MM.1S (cell line): Measurements from ENCODE around the gene DMKN.

Experiments used
- DNase-seq: peaks from one replicate; pipeline ENCODE4 v3.0.0-alpha.2; 2015
- H2AFZ ChIP-seq: fragments of 300-600 bp; sonication (generic); 2 replicates; pipeline ENCODE4 v1.6.0; 2016; ENCODE audit warnings: antibody characterized with exemption, low read length
- H3F3A ChIP-seq: fragments of 300-600 bp; sonication (generic); 2 replicates; pipeline ENCODE4 v1.6.1; 2016; ENCODE audit warnings: mild to moderate bottlenecking, antibody characterized with exemption, low read length, moderate library complexity, mixed read lengths; ENCODE audit not compliant: insufficient read depth
- H3K27ac ChIP-seq: fragments of 300-600 bp; sonication (generic); 2 replicates; pipeline ENCODE4 v1.5.1; 2016; ENCODE audit warnings: mild to moderate bottlenecking, low read length
- H3K27me3 ChIP-seq: fragments of 300-600 bp; sonication (generic); replicated peaks from 2 replicates; pipeline ENCODE4 v1.6.0; 2016; ENCODE audit warnings: low read length; ENCODE audit not compliant: insufficient read depth
- H3K36me3 ChIP-seq: fragments of 300-600 bp; sonication (generic); replicated peaks from 2 replicates; pipeline ENCODE4 v1.6.1; 2016; ENCODE audit warnings: mild to moderate bottlenecking, low read length, mixed read lengths; ENCODE audit not compliant: insufficient read depth
- H3K4me1 ChIP-seq: fragments of 300-600 bp; sonication (generic); 2 replicates; pipeline ENCODE4 v1.6.1; 2016; ENCODE audit warnings: low read length, mixed read lengths
- H3K4me2 ChIP-seq: fragments of 300-600 bp; sonication (generic); 2 replicates; pipeline ENCODE4 v1.6.0; 2016; ENCODE audit warnings: low read depth, low read length
- H3K4me3 ChIP-seq: fragments of 300-600 bp; sonication (generic); 2 replicates; pipeline ENCODE4 v1.5.1; 2016; ENCODE audit warnings: low read length, mixed read lengths
- H3K79me2 ChIP-seq: fragments of 300-600 bp; sonication (generic); 2 replicates; pipeline ENCODE4 v1.6.1; 2016; ENCODE audit warnings: mixed run types, low read length, mixed read lengths
- H3K9ac ChIP-seq: fragments of 300-600 bp; sonication (generic); 2 replicates; pipeline ENCODE4 v1.6.1; 2016; ENCODE audit warnings: low read length, mixed read lengths
- H3K9me2 ChIP-seq: fragments of 300-600 bp; sonication (generic); replicated peaks from 2 replicates; pipeline ENCODE4 v1.6.1; 2016; ENCODE audit warnings: mild to moderate bottlenecking, low read length, mixed read lengths; ENCODE audit not compliant: insufficient read depth
- H3K9me3 ChIP-seq: fragments of 300-600 bp; sonication (generic); replicated peaks from 2 replicates; pipeline ENCODE4 v1.6.1; 2016; ENCODE audit warnings: mild to moderate bottlenecking, low read length, mixed read lengths; ENCODE audit not compliant: insufficient read depth
- H4K20me1 ChIP-seq: fragments of 300-600 bp; sonication (generic); 2 replicates; pipeline ENCODE4 v1.6.1; 2016; ENCODE audit warnings: mild to moderate bottlenecking, low read length, moderate library complexity, mixed read lengths; ENCODE audit not compliant: insufficient read depth
- EZH2 ChIP-seq: fragments of 300-600 bp; sonication (generic); optimal IDR thresholded peaks from 2 replicates; pipeline ENCODE3; 2017; ENCODE audit warnings: low read depth, mild to moderate bottlenecking, antibody characterized with exemption, low read length, mixed read lengths
- EZH2phosphoT487 ChIP-seq: fragments of 300-600 bp; sonication (generic); IDR thresholded peaks from 2 replicates; pipeline ENCODE4 v1.6.1; 2018; ENCODE audit warnings: antibody characterized with exemption, low read length
- TF ChIP-seq, protein P1 (sequence below): fragments of 300-600 bp; sonication (generic); IDR thresholded peaks from 2 replicates; pipeline ENCODE4 v1.5.1; 2016; ENCODE audit warnings: antibody characterized with exemption, low read length, mixed read lengths

DMKN gene

DNA sequence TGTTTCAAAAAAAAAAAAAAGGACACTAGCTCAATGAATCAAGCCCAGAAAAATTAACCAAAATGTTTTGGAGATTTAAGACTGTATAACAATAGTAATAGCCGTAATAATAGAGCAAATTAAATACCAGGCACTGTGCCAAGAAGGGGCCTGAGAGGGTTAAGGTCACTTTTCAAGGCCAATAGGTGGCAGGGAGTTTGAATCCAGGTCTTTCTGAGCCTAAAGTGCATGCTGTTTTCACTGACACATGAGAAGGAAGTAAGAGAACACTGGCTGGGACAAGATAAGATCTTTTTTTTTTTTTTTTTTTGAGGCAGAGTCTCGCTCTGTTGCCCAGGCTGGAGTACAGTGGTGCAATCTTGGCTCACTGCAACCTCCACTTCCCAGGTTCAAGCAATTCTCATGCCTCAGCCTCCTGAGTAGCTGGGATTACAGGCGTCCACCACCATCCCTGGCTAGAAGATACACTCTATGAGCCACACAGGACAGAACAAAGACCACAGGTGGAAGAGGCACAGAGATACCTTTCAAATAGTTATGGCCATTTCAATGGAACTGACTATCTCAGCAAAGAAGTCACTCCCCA is 57.7 kb downstream of the DMKN start:
- peaks cover under 1% of the 10 kb centered on the region; the same call in 1 of the 2 replicates for H3K27me3 ChIP-seq
- H4K20me1 ChIP-seq = no peaks in the 10 kb centered on the region
- H2AFZ ChIP-seq = no peak overlapping the region
- peaks cover 20% of the 10 kb centered on the region for H3F3A ChIP-seq
- H3K27ac ChIP-seq = no peak overlapping the region
- H3K9me3 ChIP-seq = no peaks in the 10 kb centered on the region
- H3K79me2 ChIP-seq = no peaks in the 10 kb centered on the region
- no peaks in the 10 kb centered on the region for H3K9me2 ChIP-seq
- H3K4me2 ChIP-seq = no peak overlapping the region
- H3K4me3 ChIP-seq = no peak overlapping the region
- no peak overlapping the region for H3K9ac ChIP-seq
- peaks cover 37% of the 10 kb centered on the region for H3K4me1 ChIP-seq
- TF ChIP-seq EZH2phosphoT487 (no peak), EZH2 (no peak)
- TF ChIP-seq, protein P1, sequence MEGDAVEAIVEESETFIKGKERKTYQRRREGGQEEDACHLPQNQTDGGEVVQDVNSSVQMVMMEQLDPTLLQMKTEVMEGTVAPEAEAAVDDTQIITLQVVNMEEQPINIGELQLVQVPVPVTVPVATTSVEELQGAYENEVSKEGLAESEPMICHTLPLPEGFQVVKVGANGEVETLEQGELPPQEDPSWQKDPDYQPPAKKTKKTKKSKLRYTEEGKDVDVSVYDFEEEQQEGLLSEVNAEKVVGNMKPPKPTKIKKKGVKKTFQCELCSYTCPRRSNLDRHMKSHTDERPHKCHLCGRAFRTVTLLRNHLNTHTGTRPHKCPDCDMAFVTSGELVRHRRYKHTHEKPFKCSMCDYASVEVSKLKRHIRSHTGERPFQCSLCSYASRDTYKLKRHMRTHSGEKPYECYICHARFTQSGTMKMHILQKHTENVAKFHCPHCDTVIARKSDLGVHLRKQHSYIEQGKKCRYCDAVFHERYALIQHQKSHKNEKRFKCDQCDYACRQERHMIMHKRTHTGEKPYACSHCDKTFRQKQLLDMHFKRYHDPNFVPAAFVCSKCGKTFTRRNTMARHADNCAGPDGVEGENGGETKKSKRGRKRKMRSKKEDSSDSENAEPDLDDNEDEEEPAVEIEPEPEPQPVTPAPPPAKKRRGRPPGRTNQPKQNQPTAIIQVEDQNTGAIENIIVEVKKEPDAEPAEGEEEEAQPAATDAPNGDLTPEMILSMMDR = no peak
- no peaks in the 10 kb centered on the region for H3K36me3 ChIP-seq
- no peak for DNase-seq

DNA sequence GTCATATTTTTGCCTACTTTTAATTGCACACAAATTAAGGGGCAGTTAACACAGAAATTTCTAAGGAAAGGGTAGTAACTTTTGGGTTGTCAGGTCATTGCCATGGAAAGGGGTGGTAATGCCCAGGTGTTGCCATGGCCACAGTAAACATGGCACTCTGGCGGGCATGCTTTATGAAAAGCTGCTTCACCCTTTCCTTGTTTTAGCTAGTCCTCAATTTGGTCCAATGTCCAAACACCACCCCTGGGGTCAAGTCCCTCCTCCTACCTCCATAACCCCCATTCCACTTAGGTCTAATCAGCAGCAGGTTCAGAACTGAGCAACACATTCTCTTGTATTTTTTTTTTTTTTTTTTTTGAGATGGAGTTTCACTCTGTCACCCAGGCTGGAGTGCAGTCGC is 58.8 kb downstream of the DMKN start:
- no peak overlapping the region for H2AFZ ChIP-seq
- H3K27me3 ChIP-seq = peaks cover 11% of the 10 kb centered on the region
- no peaks in the 10 kb centered on the region for H3K9me3 ChIP-seq
- no peaks in the 10 kb centered on the region for H3K9me2 ChIP-seq
- no peaks in the 10 kb centered on the region for H3K36me3 ChIP-seq
- TF ChIP-seq, protein P1 = no peak
- TF ChIP-seq EZH2 (no peak), EZH2phosphoT487 (no peak)
- H3K9ac ChIP-seq = no peak overlapping the region
- no peak overlapping the region for H3K27ac ChIP-seq
- no peaks in the 10 kb centered on the region for H3K79me2 ChIP-seq
- no peaks in the 10 kb centered on the region for H4K20me1 ChIP-seq
- no peak overlapping the region for H3K4me2 ChIP-seq
- H3K4me1 ChIP-seq = peaks cover 43% of the 10 kb centered on the region
- no peak overlapping the region for H3K4me3 ChIP-seq
- H3F3A ChIP-seq = peaks cover 20% of the 10 kb centered on the region
- no peak for DNase-seq

DNA sequence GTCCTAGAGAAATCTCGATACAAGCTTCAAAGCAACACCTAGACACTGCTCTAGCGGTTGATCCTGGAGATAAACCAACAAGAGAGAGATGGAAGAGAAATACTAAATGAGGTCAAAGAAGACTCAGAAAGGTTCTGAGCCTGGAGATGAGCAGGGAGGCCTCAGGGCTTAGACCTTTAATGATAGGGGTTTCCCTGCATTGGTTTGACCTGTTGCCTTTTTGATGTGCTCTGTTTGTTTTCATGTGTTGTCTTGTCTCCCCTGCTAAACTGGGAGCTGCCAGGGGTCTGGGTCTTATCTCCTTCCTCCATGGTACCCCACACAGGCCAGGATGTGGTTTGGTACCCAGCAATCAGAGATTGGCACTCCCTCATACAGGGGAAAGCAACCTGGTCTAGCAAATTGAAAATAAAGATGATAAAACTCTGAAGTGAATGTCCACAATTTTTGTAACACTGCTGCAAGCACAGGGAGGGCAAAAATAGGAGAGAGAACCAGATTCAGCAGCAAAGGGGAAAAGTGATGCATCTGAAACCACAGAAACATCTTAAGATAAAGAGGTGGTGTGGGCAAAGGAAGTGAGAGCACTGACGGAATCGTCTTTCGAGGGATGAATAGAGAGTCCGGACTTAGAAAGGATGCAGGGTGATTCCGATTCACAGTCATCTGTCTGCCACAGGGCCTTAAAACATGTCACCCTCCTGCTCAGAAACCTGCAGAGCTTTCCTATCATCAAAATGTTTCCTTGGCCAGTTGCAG is 61.9 kb downstream of the DMKN start:
- DNase-seq = peak; percentile 71
- no peak for TF ChIP-seq EZH2phosphoT487
- no peak for TF ChIP-seq EZH2
- TF ChIP-seq, protein P1 = no peak
- H3K9ac ChIP-seq = no peak overlapping the region
- H3K4me1 ChIP-seq = peaks cover 27% of the 10 kb centered on the region
- H3F3A ChIP-seq = peaks cover 10% of the 10 kb centered on the region
- H3K27ac ChIP-seq = peak overlapping the region; percentile 62; the same call in 1 of the 2 replicates
- peak overlapping the region; percentile 46 for H3K4me2 ChIP-seq
- H2AFZ ChIP-seq = no peak overlapping the region
- no peaks in the 10 kb centered on the region for H3K79me2 ChIP-seq
- H3K4me3 ChIP-seq = no peak overlapping the region
- no peaks in the 10 kb centered on the region for H3K9me3 ChIP-seq
- H4K20me1 ChIP-seq = no peaks in the 10 kb centered on the region
- no peaks in the 10 kb centered on the region for H3K9me2 ChIP-seq
- no peaks in the 10 kb centered on the region for H3K36me3 ChIP-seq
- H3K27me3 ChIP-seq = peaks cover 36% of the 10 kb centered on the region
